H1 (cell line): Measurements from ENCODE around the gene FKBP1A. TPM values are rescaled to one million over a fixed set of nuclear protein-coding genes. Genes with fewer than 3 reads are reported as not detected.
"Not testable (repeated sequence)": the region's sequence is repeated elsewhere in the genome, so short reads cannot be mapped to it uniquely, and the experiment has no call there.

Source experiments
- CTCF ChIA-PET: fragments of 300-600 bp; sonication (Branson Sonifier 250); formaldehyde crosslinking; loops from one replicate; lab custom pipeline; 2021; ENCODE audit not compliant: partially characterized antibody; lab: Charles Lee
- POLR2A ChIA-PET: fragments of 300-600 bp; sonication (Branson Sonifier 250); formaldehyde crosslinking; loops from one replicate; lab custom pipeline; 2021; ENCODE audit warnings: inconsistent platforms; ENCODE audit not compliant: partially characterized antibody; lab: Charles Lee
- DNase-seq, 2 experiments: peaks; one replicate each; pipeline versions ENCODE4 v3.0.0 to v3.0.0-alpha.2; 2010 to 2022; ENCODE audit warnings: low spot score in 2 of 2, low read depth in 1 of 2, mixed read lengths in 1 of 2
- FAIRE-seq: peaks from 2 replicates; lab custom pipeline; 2011; peaks lifted over from hg19 to GRCh38; lab: Jason Lieb, UNC
- H2AFZ ChIP-seq: 2 replicates; pipeline ENCODE4 v1.8.1; 2012; ENCODE audit warnings: low read length, inconsistent platforms
- H2AK5ac ChIP-seq: 2 replicates; pipeline ENCODE4 v1.6.1; 2013; ENCODE audit warnings: low read depth, low read length
- H2BK120ac ChIP-seq: replicated peaks from 2 replicates; pipeline ENCODE3; 2013; ENCODE audit warnings: low read depth, low read length, inconsistent platforms
- H2BK12ac ChIP-seq: 2 replicates; pipeline ENCODE4 v1.6.1; 2013; ENCODE audit warnings: low read depth, low read length
- H2BK15ac ChIP-seq: 2 replicates; pipeline ENCODE4 v1.6.1; 2013; ENCODE audit warnings: low read length
- H2BK20ac ChIP-seq: 2 replicates; pipeline ENCODE4 v1.6.1; 2013; ENCODE audit warnings: low read length
- H2BK5ac ChIP-seq: 2 replicates; pipeline ENCODE4 v1.6.1; 2013; ENCODE audit warnings: low read depth, low read length
- H3K14ac ChIP-seq: 2 replicates; pipeline ENCODE4 v1.6.1; 2013; ENCODE audit warnings: inconsistent platforms; ENCODE audit not compliant: insufficient read length
- H3K18ac ChIP-seq: 2 replicates; pipeline ENCODE4 v1.6.1; 2013; ENCODE audit warnings: low read length; ENCODE audit errors: extremely low read depth
- H3K23ac ChIP-seq: 2 replicates; pipeline ENCODE4 v1.6.1; 2013; ENCODE audit warnings: inconsistent platforms; ENCODE audit not compliant: insufficient read length
- H3K23me2 ChIP-seq: 2 replicates; pipeline ENCODE4 v1.6.1; 2013; ENCODE audit warnings: low read depth, low read length
- H3K27ac ChIP-seq: 2 replicates; pipeline ENCODE4 v1.6.1; 2011; ENCODE audit warnings: low read depth, low read length, inconsistent platforms
- H3K27me3 ChIP-seq, 4 experiments: replicated peaks in 1 of 4; 1 replicate in 1 of 4; 2 replicates in 3 of 4; pipeline versions ENCODE4 v1.6.1 to v1.8.1; 2011 to 2013; ENCODE audit warnings: low read length in 3 of 4, mild to moderate bottlenecking in 3 of 4, inconsistent platforms in 2 of 4, mixed read lengths in 2 of 4, moderate library complexity in 1 of 4; ENCODE audit not compliant: control insufficient read depth in 3 of 4, insufficient read depth in 3 of 4; ENCODE audit errors: extremely low read depth in 1 of 4
- H3K36me3 ChIP-seq, 4 experiments: 2 replicates each; pipeline versions ENCODE4 v1.6.1 to v1.8.1; 2011 to 2013; ENCODE audit warnings: mild to moderate bottlenecking in 4 of 4, low read length in 3 of 4, moderate library complexity in 2 of 4, control low read depth in 1 of 4, inconsistent platforms in 1 of 4; ENCODE audit not compliant: insufficient read depth in 4 of 4, control insufficient read depth in 2 of 4
- H3K4ac ChIP-seq: replicated peaks from 2 replicates; pipeline ENCODE3; 2013; ENCODE audit warnings: low read length, low read depth, mixed read lengths, inconsistent platforms; ENCODE audit not compliant: insufficient read length
- H3K4me1 ChIP-seq, 4 experiments: replicated peaks in 1 of 4; 1 replicate in 1 of 4; 2 replicates in 3 of 4; pipeline versions ENCODE4 v1.6.1 to v1.8.1; 2011 to 2013; ENCODE audit warnings: low read length in 3 of 4, inconsistent platforms in 2 of 4, mixed read lengths in 1 of 4; ENCODE audit not compliant: insufficient read depth in 4 of 4, control insufficient read depth in 3 of 4
- H3K4me2 ChIP-seq, 2 experiments: 2 replicates each; pipeline versions ENCODE4 v1.6.1 to v1.8.1; 2011 to 2013; ENCODE audit warnings: low read depth in 2 of 2, low read length in 2 of 2, control low read depth in 1 of 2, inconsistent platforms in 1 of 2, mild to moderate bottlenecking in 1 of 2; ENCODE audit not compliant: insufficient read depth in 1 of 2
- H3K4me3 ChIP-seq, 4 experiments: fragments of 200-600, 300-600 bp in 1 of 4; sonication (generic), shearing (Covaris generic), sonication (Bioruptor Twin) in 1 of 4; 2 replicates each; pipeline versions ENCODE4 v1.5.1 to v1.8.1; 2011 to 2016; ENCODE audit warnings: low read length in 4 of 4, low read depth in 3 of 4, control low read depth in 2 of 4, inconsistent platforms in 2 of 4, mild to moderate bottlenecking in 2 of 4, mixed read lengths in 1 of 4, moderate library complexity in 1 of 4; ENCODE audit not compliant: insufficient read depth in 2 of 4; ENCODE audit errors: extremely low read depth in 1 of 4
- H3K56ac ChIP-seq: replicated peaks from 2 replicates; pipeline ENCODE3; 2013; ENCODE audit warnings: low read depth, mild to moderate bottlenecking, mixed read lengths, low read length, inconsistent platforms; ENCODE audit not compliant: insufficient read length
- H3K79me1 ChIP-seq: 2 replicates; pipeline ENCODE4 v1.6.1; 2013; ENCODE audit warnings: low read depth, low read length, control low read depth
- H3K79me2 ChIP-seq, 2 experiments: 2 replicates each; pipeline versions ENCODE4 v1.6.1 to v1.8.1; 2012 to 2013; ENCODE audit warnings: low read length in 2 of 2, mild to moderate bottlenecking in 2 of 2, inconsistent platforms in 1 of 2; ENCODE audit not compliant: insufficient read depth in 2 of 2, control insufficient read depth in 1 of 2
- H3K9ac ChIP-seq, 4 experiments: replicated peaks in 1 of 4; 1 replicate in 1 of 4; 2 replicates in 3 of 4; pipeline versions ENCODE4 v1.6.1 to v1.8.1; 2011 to 2013; ENCODE audit warnings: low read depth in 3 of 4, low read length in 3 of 4, control low read depth in 2 of 4, mild to moderate bottlenecking in 2 of 4, moderate library complexity in 2 of 4, inconsistent platforms in 1 of 4; ENCODE audit errors: extremely low read depth in 1 of 4
- H3K9me3 ChIP-seq, 2 experiments: 2 replicates each; pipeline versions ENCODE4 v1.6.1 to v1.8.1; 2012 to 2013; ENCODE audit warnings: mild to moderate bottlenecking in 2 of 2, moderate library complexity in 2 of 2, control low read depth in 1 of 2, inconsistent platforms in 1 of 2, low read depth in 1 of 2, low read length in 1 of 2, mixed read lengths in 1 of 2; ENCODE audit not compliant: insufficient read depth in 2 of 2
- H4K20me1 ChIP-seq, 2 experiments: replicated peaks in 1 of 2; 2 replicates each; pipeline versions ENCODE3 to v1.8.1; 2011 to 2013; ENCODE audit warnings: inconsistent platforms in 2 of 2, low read length in 2 of 2, mild to moderate bottlenecking in 1 of 2; ENCODE audit not compliant: insufficient read depth in 2 of 2, control insufficient read depth in 1 of 2
- H4K5ac ChIP-seq: 2 replicates; pipeline ENCODE4 v1.6.1; 2013; ENCODE audit warnings: low read length, low read depth, mixed read lengths, inconsistent platforms; ENCODE audit not compliant: insufficient read length
- H4K8ac ChIP-seq: 2 replicates; pipeline ENCODE4 v1.8.0; 2013; ENCODE audit warnings: mild to moderate bottlenecking, moderate library complexity, low read length, inconsistent platforms; ENCODE audit not compliant: insufficient read depth; ENCODE audit errors: extremely low read depth
- H4K91ac ChIP-seq: replicated peaks from 2 replicates; pipeline ENCODE3; 2013; ENCODE audit warnings: low read length, mixed read lengths, inconsistent platforms; ENCODE audit not compliant: insufficient read length
- CEBPB ChIP-seq: IDR thresholded peaks from 2 replicates; pipeline ENCODE4 v1.6.1; 2012; ENCODE audit warnings: low read depth, low read length
- RAD21 ChIP-seq, 2 experiments: IDR thresholded peaks in 1 of 2; conservative IDR thresholded peaks in 1 of 2; 2 replicates each; pipeline ENCODE4 v1.6.1; 2011; ENCODE audit warnings: low read depth in 2 of 2, low read length in 2 of 2, improper control_type of control experiment in 1 of 2, inconsistent platforms in 1 of 2, mild to moderate bottlenecking in 1 of 2, moderate library complexity in 1 of 2
- SRF ChIP-seq: IDR thresholded peaks from 2 replicates; pipeline ENCODE4 v1.6.1; 2011; ENCODE audit warnings: mild to moderate bottlenecking, low read depth, low read length, moderate library complexity
- WGBS, 2 experiments: shearing (Covaris generic) in 1 of 2; methylation state at CpG; one replicate each; pipeline versions ENCODE4 v1.1.6 to v1.1.7; 2013 to 2015; ENCODE audit warnings: low lambda C conversion rate in 2 of 2, mixed read lengths in 2 of 2, inconsistent platforms in 1 of 2, low coverage in 1 of 2, missing lambda C conversion rate in 1 of 2; ENCODE audit not compliant: insufficient replicate concordance in 2 of 2, insufficient coverage in 1 of 2, insufficient read length in 1 of 2; ENCODE audit errors: extremely low coverage in 1 of 2, missing lambda C conversion rate in 1 of 2; 5-methylcytosine and 5-hydroxymethylcytosine counted together
- polyA plus RNA-seq, 7 experiments: library from polyadenylated mRNA; depleted of rRNA in 3 of 7; stranded (reverse) in 5 of 7; unstranded in 2 of 7; fragments of >200 nt in 5 of 7; fragments of 200-250 nt in 2 of 7; gene quantifications; 1 replicate in 5 of 7; 2 replicates in 1 of 7; 4 replicates in 1 of 7; pipeline versions ENCODE4 v1.2.1 to v1.2.3, GENCODE V29; 2011 to 2013; ENCODE audit warnings: missing spikeins in 2 of 7, mixed read lengths in 2 of 7
- total RNA-seq: library from RNA; stranded (reverse); fragmentation: NEBNext Ultra II Directional; extraction: Animal tissue kit (Norgen Biotek cat#: 25700); gene quantifications from 2 replicates; pipeline ENCODE4 v1.2.1, GENCODE V29; 2021
- TF ChIP-seq, protein P1 (sequence below), 3 experiments: IDR thresholded peaks; 1 replicate in 2 of 3; 2 replicates in 1 of 3; pipeline versions ENCODE4 v1.5.1 to v1.6.1; 2011; ENCODE audit warnings: low read length in 3 of 3, mild to moderate bottlenecking in 3 of 3, inconsistent platforms in 2 of 3, low read depth in 1 of 3, moderate library complexity in 1 of 3; ENCODE audit not compliant: insufficient read depth in 1 of 3; ENCODE audit errors: control extremely low read depth in 1 of 3

The FKBP1A gene
- total and polyA plus RNA-seq, 2 of the 8 experiments (the other 6 are each of a cell fraction or from before 2014, with no cell fraction given): 250 to 685 TPM

DNA sequence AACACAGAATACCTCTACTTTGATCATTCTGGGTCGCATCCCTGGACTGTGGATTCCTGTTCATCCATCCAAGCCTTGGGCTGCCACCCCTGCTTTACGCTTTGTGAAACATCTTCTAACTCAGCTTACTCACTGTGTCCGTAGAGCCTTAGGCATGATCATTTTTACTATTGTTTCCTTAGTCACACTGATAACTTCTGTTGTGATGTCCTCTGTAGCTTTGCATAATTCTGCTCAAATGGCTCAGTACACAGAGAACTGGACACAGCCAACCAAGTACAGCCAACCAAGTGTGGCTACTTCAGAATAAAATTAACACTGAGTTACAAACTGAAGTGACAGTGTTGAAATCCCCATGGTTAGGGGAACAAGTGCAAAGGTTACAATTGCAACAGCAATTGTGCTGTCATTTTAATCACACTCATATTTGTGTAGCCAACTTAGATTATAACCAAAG is 8.6 kb upstream of the FKBP1A start (continued):
- TF ChIP-seq, protein P1, sequence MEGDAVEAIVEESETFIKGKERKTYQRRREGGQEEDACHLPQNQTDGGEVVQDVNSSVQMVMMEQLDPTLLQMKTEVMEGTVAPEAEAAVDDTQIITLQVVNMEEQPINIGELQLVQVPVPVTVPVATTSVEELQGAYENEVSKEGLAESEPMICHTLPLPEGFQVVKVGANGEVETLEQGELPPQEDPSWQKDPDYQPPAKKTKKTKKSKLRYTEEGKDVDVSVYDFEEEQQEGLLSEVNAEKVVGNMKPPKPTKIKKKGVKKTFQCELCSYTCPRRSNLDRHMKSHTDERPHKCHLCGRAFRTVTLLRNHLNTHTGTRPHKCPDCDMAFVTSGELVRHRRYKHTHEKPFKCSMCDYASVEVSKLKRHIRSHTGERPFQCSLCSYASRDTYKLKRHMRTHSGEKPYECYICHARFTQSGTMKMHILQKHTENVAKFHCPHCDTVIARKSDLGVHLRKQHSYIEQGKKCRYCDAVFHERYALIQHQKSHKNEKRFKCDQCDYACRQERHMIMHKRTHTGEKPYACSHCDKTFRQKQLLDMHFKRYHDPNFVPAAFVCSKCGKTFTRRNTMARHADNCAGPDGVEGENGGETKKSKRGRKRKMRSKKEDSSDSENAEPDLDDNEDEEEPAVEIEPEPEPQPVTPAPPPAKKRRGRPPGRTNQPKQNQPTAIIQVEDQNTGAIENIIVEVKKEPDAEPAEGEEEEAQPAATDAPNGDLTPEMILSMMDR (IDR thresholded peaks at IDR 0.05; ENCODE audit: control extremely low read depth in 1 of 3, insufficient read depth in 1 of 3, low read depth in 1 of 3, low read length in 3 of 3): no peak
- TF ChIP-seq SRF (no peak), CEBPB (no peak), RAD21 (IDR thresholded peaks at IDR 0.05 in 1 of 2, conservative IDR thresholded peaks at IDR 0.05 in 1 of 2; ENCODE audit: low read depth in 2 of 2, low read length in 2 of 2) (no peak)

DNA sequence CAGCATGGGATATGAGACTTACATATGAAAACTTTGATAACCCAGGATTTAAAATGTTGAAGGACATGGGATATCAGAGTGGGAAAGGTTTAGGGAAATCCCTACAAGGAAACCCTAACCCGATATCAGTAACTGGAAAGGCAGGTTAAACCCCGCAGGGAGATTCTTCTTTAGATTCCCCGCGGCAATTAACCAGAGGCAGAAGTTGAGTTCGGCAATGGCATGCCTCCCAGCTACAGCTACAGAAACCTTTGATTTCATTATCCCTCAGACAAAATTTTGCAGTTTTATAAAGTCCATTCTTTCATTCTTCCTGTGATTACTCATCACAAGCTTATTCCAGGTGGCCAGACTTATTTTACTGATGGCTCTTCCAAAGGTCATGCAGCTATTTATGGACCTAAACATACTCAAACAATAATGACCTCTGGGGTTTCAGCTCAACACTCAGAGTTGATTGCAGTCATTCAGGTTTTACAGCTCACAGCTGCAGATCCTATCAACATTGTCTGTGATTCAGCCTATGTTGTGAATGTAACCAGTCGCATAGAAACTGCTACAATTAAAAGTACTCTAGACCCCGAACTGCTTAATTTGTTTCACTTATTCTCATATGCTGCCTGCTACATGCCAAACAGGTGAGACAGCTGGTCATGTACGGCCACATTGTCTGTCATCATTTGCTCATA is 7.0 kb upstream of the FKBP1A start:
- H2BK5ac ChIP-seq, H3K36me3 ChIP-seq, H2BK120ac ChIP-seq, H3K56ac ChIP-seq, H3K18ac ChIP-seq, H3K4ac ChIP-seq, H2BK20ac ChIP-seq, FAIRE-seq, H2BK15ac ChIP-seq, H4K91ac ChIP-seq, H2AK5ac ChIP-seq, H3K4me1 ChIP-seq, H3K4me2 ChIP-seq, H4K20me1 ChIP-seq, H3K79me2 ChIP-seq, H3K9me3 ChIP-seq, H3K23ac ChIP-seq, H4K5ac ChIP-seq, H3K27ac ChIP-seq, H3K9ac ChIP-seq, H3K4me3 ChIP-seq, H3K79me1 ChIP-seq, H3K14ac ChIP-seq, H2BK12ac ChIP-seq, H3K23me2 ChIP-seq, H2AFZ ChIP-seq, H4K8ac ChIP-seq, DNase-seq: not testable (repeated sequence)
- ChIA-PET POLR2A (interaction anchor here (0.7 to 1.6 kb wide), 2 partner anchors 8 to 27 kb away, joined by 3 to 6 read pairs; no protein-coding TSS in a partner anchor), CTCF (interaction anchor here (0.5 to 3.1 kb wide), 16 partner anchors 9 to 650 kb away, joined by 3 to 15 read pairs (median 3); partner anchors contain the start of gene NSFL1C)
- 89% methylated on average over 8 of the region's 8 CpGs; no CpG with 5 or more reads in 1 of the 2 experiments for WGBS, 2 experiments
- H3K27me3 ChIP-seq: peaks cover 0 to 18% (median 7%) of the 10 kb centered on the region in 4 experiments; a peak in 5 of 7 replicates
